CD4-positive, alpha-beta T cell treated with Interleukin-10 for 1 hour (primary cell): ENCODE data around the gene SLC27A5.
"Not testable (repeated sequence)": the region's sequence is repeated elsewhere in the genome, so short reads cannot be mapped to it uniquely, and the experiment has no call there.

Experiments
- DNase-seq: peaks from one replicate; pipeline ENCODE4 v3.0.0-alpha.2; 2020

The SLC27A5 gene

DNA sequence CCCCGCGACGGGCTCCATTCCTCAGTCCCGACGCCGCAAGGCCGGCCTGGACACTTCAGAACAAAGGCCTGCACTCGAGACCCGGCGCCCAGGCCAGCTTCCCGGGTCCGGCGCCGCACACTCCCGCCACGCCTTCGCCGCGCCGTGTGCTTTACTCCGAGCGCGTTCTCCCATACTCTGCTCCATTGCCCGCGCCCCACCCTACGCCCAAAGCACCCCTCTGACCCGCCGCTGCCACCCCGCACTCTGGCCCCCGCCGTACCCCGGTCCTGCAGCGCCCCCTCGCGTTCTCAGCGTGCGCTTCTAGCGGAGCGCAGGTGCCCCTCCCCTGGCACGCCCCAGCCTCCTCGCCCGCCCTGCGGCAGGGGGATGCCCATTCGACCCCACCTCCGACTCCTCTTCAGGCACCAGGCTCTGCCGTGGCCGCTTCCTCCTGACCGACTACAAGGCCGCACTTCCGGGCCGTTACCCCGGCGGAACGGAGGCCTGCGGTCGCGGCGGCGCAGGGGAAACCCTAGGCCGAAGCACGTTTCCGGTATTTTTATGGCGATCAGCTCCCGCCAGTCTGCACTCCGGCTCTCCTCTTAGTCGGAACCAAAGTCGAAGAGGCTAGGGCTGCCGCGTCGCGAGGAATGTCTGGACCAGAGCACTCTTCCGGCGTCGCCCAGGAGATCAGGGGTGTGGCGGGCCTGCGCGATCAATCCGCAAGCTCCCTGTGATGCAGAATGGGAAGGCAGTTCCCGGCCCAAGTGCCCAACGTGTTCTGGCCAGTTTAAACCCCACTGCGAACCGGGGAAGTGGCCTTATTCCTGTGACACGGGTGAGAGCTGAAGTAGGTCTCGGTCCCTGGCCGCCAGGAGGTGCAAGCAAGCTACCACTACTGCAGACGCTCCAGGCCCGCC is 7.8 kb upstream of the SLC27A5 start, which contains the start of gene ZBTB45:
ZBTB45 (minus strand) TSS at position 456 of the 902 bp plus-strand sequence. CDS start 2,137 bp downstream, outside the sequence.
- DNase-seq, result peak; percentile 93

DNA sequence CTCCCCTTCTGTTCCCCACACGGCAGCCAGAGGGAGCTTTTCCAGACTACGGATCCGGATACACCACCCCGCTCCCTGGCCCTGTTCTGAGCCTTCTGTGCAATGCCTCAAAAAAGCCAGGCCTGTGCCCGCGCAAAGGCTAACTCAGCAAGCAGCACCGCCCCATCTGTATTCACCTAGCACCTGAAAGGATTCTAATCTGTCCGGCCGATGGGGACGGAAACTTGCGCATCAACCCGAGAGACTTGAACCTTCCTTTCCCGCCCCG is 7.2 kb upstream of the SLC27A5 start:
- DNase-seq, result peak; percentile 52

GRCh38 chr19:58518256-58519086 is 6.7 kb upstream of the SLC27A5 start:
- DNase-seq, result no peak

- no peak for DNase-seq
Observed at GRCh38 chr19:58516964-58517833, 5.4 kb upstream of the SLC27A5 start.

- no peak for DNase-seq
Observed at GRCh38 chr19:58516246-58516836, 4.5 kb upstream of the SLC27A5 start.

- no peak for DNase-seq
Observed at GRCh38 chr19:58515259-58515658, 3.5 kb upstream of the SLC27A5 start.

GRCh38 chr19:58514564-58515022 is 2.8 kb upstream of the SLC27A5 start:
- DNase-seq, result no peak

DNA sequence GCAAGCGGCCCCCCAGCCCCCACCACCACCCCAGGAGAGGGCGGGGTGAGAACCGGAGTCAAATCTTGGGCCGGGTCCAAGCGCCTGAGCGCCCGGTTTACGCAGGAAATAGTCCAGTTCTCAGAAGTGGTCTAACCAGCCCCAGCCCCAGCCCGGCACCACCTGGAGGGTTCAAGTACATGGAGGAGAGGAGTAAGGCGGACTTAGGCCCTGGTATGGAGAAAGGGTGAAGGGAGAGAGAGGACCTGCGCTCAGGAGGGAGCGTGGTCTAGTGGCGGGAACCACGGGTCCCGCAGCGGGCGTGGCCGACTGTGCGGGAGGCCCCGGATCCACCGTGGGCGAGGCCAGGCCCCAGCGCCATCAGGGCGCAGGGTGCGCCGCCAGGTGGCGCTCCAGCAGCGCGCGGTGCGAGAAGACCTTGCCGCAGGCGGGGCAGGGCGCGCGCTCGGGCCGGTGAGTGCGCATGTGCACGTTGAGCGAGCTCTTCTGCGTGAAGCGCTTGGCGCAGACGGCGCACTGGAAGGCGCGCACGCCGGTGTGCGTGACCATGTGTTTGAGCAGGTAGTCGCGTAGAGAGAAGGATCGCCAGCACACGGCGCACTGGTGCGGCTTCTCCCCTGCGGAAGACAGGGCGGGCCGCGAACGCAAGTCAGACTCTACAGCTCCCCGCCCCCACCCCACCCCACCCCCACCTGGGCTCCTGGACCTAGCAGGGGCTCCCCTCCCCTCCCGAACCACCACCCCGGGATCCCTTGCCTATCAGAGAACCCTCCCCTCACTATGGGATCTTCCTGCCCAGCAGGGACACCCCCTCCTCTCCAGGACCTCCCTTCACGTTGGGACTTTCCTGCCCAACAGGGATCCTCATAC is 2.1 kb upstream of the SLC27A5 start:
- DNase-seq, result peak; percentile 94

DNA sequence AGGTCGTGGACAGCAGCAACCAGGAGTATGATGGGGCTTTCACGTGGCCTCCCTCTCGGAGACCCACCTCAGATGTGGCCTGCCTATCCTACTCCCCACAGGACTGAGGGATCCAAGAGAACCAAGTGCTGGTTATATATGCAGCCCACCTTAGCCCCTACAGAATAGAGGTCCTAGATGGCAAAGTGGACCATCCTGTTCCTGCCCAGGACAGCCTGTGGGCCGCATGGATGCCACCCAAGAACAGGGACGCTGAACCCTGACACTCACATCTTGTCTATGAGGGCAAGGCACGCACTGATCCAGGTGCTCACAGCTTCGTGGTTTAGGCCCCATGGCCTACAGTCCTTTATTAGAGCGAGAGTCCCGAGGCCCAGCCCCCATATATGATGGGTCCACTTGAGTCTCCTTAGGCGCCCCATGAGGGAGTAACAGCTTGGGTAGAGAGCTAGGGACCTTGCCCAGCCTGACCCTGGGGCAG is 1.5 kb upstream of the SLC27A5 start:
- DNase-seq, result no peak

DNA sequence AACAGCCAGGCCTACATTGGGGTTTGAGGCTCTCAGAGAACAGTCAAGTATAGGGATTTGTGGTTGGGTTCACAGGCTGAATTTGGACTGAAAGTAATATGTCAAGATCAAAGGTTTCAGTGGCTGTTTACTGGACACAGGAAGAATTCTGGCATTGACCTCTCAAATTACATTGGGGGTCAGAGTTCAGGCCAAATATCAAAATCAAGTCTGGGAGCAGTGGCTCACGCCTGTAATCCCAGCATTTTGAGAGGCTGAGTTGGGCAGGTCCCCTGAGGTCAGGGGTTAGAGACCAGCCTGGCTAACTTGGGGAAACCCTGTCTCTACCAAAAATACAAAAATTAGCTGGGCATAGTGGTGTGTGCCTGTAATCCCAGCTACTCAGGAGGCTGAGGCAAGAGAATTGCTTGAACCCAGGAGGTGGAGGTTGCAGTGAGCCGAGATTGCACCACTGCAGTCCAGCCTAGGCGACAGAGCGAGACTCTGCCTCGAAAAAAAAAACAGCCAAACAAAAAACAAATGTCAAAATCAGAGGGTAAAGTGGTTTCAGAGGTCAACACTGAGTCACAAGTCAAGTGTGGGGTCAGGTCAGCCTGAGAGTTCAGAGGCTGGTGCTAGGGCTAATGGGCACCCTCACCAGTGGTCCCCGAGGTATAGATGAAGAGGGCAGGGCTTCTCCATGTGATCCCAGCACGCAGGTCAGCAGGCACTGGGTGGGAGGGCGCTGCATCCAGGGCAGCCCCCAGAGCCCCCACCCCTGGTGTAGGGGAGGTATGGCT is 1.5 kb downstream of the SLC27A5 start:
- no peak for DNase-seq

GRCh38 chr19:58509731-58510083 is 2.1 kb downstream of the SLC27A5 start:
- DNase-seq, result no peak

GRCh38 chr19:58507602-58508223 is 4.1 kb downstream of the SLC27A5 start:
- DNase-seq, result not testable (repeated sequence)

DNA sequence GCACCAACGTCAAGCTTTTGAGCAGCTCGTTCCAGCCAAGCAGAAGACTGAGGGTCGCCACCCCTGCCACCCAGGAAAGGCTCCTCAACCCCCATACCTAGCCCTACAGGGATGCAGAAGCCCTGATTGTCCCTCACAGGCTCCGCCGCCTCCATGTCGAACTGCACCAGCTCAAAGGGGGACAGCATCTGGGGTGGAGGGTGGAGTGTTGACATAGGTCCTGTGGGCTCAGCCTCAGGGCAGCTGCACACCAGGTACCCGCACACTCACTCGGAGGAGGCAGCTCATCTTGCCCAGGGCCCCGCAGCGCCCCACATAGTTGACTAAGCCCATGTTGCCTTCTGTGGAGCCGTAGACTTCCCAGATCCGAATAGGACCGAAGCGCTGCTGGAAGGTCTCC is 11.6 kb downstream of the SLC27A5 start:
- DNase-seq, result no peak

DNA sequence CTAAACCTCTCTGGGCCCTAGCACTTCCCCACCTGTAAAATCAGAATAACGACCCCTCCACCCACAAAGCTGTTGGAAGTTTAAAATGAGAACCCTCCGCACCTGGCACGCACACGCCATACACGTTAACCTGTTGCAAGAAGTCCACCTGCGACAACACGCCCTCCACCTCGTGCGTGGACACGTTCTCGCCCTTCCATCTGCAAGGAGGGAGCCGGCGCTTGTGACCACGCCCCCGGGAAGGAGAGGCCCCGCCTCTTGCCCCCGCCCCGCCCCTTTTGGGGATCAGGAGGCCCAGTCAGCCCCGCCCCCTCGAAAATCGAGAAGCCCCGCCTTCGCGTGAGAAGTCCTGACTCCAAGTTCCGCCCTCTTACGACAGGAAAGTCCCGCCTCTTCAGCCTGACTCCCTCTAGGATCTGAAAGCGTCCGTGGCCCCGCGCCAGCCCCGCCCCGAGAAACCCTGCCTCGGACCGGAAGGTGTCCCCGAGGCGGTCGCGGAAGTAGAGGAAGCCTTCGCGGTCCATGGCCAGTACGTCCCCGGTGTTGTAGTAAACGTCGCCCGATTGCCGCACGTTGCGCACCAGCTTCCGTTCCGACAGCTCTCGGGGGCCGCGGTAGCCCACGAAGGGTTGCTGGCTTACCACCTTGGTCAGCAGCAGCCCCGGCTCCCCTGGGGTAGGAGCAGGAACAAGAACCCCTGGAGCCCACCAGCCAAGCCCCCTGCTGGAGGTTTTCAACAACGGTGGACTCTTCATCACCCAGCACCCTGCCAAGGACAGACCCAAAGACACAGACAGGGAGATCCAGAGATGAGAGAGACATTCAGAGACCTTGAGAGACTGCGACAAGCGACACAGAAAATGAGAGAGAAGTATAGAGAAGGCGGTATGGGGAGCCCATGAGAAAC is 12.5 kb downstream of the SLC27A5 start:
- peak; percentile 97 for DNase-seq

GRCh38 chr19:58498316-58499020 is 13.3 kb downstream of the SLC27A5 start:
- no peak for DNase-seq

DNA sequence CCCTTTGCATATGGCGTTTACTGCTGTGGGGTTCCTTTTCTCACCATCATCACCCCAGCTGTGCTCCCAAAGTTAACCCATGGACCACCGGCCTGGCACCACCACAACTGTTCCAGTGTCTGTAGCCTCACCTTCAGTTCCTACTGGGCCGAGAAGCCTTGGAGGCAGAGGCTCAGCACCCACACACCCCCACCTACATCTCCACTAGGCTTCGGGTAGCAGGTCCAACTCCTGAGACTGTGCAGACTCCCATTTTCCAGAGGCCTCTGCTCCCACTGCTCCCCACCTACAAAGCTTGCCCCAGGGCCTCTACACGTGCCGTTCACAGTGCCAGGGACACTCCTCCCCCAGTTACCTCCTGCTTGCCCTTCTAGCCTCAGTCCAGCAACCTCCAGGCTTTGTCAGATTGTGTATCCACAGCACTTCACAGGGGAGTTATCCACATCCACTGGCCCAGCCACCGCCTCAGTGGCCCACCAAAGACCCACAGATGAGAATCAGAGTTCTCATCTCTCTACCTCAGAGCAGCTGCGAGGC is 14.1 kb downstream of the SLC27A5 start:
- no peak for DNase-seq

- no peak for DNase-seq
Observed at GRCh38 chr19:58492265-58492664, 19.5 kb downstream of the SLC27A5 start.

DNA sequence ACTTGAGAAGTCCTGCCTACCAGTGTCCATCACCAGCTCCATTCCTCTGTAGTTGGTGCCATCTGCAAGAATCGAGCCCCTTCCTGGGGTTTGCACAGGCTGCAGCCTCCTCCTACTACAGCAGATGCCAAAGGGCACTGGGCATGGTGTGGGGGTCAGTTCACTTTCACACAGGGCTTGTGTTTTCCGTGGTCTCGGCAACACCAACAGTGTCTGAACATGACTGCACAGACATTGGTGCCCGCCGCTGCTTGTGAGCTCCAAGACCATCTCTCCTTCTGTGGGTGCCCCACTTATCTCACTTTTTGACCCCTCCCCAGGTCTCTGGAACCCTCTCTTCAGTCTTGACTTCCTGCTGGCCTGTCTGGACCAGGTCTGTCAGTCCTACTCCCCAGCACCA is 20.4 kb downstream of the SLC27A5 start:
- DNase-seq, result no peak
